ENCODE measurements around the gene HDAC8.
"Not testable (repeated sequence)": the region's sequence is repeated elsewhere in the genome, so short reads cannot be mapped to it uniquely, and the experiment has no call there.

DNA sequence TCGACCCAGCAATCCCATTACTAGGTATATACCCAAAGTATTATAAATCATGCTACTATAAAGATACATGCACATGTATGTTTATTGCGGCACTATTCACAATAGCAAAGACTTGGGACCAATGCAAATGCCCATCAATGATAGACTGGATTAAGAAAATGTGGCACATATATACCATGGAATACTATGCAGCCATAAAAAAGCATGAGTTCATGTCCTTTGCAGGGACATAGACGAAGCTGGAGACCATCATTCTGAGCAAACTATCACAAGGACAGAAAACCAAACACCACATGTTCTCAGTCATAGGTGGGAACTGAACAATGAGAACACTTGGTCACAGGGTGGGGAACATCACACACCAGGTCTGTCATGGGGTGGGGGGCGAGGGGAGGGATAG lies 18.4 kb upstream of the HDAC8 start:
- TF ChIP-seq, protein P1, sequence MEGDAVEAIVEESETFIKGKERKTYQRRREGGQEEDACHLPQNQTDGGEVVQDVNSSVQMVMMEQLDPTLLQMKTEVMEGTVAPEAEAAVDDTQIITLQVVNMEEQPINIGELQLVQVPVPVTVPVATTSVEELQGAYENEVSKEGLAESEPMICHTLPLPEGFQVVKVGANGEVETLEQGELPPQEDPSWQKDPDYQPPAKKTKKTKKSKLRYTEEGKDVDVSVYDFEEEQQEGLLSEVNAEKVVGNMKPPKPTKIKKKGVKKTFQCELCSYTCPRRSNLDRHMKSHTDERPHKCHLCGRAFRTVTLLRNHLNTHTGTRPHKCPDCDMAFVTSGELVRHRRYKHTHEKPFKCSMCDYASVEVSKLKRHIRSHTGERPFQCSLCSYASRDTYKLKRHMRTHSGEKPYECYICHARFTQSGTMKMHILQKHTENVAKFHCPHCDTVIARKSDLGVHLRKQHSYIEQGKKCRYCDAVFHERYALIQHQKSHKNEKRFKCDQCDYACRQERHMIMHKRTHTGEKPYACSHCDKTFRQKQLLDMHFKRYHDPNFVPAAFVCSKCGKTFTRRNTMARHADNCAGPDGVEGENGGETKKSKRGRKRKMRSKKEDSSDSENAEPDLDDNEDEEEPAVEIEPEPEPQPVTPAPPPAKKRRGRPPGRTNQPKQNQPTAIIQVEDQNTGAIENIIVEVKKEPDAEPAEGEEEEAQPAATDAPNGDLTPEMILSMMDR (IDR thresholded peaks at IDR 0.05): not testable (repeated sequence)
- TF ChIP-seq POLR2A (IDR thresholded peaks at IDR 0.05): not testable (repeated sequence)

All from lower leg skin (tissue), 3 donors.